GM23248 (cell line): ENCODE measurements around the gene YBX1. TPM values are rescaled to one million over a fixed set of nuclear protein-coding genes. Genes with fewer than 3 reads are reported as not detected.
"Not testable (repeated sequence)": the region's sequence is repeated elsewhere in the genome, so short reads cannot be mapped to it uniquely, and the experiment has no call there.

Experiments
- DNase-seq: peaks from one replicate; pipeline ENCODE4 v3.0.0-alpha.2; 2015
- H2AFZ ChIP-seq: fragments of 200-600 bp; sonication (generic); 2 replicates; pipeline ENCODE4 v1.6.1; 2016; ENCODE audit warnings: antibody characterized with exemption
- H3F3A ChIP-seq: fragments of 200-600 bp; sonication (generic); 2 replicates; pipeline ENCODE4 v1.6.1; 2016; ENCODE audit warnings: mild to moderate bottlenecking, antibody characterized with exemption, mixed run types; ENCODE audit not compliant: insufficient read depth
- H3K27ac ChIP-seq: fragments of 200-600 bp; sonication (generic); 2 replicates; pipeline ENCODE4 v1.5.1; 2016; ENCODE audit warnings: mild to moderate bottlenecking
- H3K27me3 ChIP-seq: fragments of 200-600 bp; sonication (generic); replicated peaks from 2 replicates; pipeline ENCODE4 v1.6.1; 2016; ENCODE audit warnings: mild to moderate bottlenecking; ENCODE audit not compliant: insufficient read depth
- H3K36me3 ChIP-seq: fragments of 200-600 bp; sonication (generic); 2 replicates; pipeline ENCODE4 v1.6.1; 2016; ENCODE audit warnings: low read depth, mild to moderate bottlenecking
- H3K4me1 ChIP-seq: fragments of 200-600 bp; sonication (generic); 2 replicates; pipeline ENCODE4 v1.6.1; 2016; ENCODE audit warnings: mild to moderate bottlenecking; ENCODE audit not compliant: insufficient read depth
- H3K4me2 ChIP-seq: fragments of 200-600 bp; sonication (generic); one replicate; pipeline ENCODE4 v1.6.1; 2016; ENCODE audit warnings: mild to moderate bottlenecking; ENCODE audit not compliant: unreplicated experiment
- H3K4me3 ChIP-seq: fragments of 200-600 bp; sonication (generic); 2 replicates; pipeline ENCODE4 v1.5.1; 2016; ENCODE audit warnings: mild to moderate bottlenecking
- H3K79me2 ChIP-seq: fragments of 200-600 bp; sonication (generic); 2 replicates; pipeline ENCODE4 v1.6.1; 2016; ENCODE audit warnings: mild to moderate bottlenecking; ENCODE audit not compliant: insufficient read depth
- H3K9ac ChIP-seq: fragments of 200-600 bp; sonication (generic); 2 replicates; pipeline ENCODE4 v1.6.1; 2016; ENCODE audit warnings: mild to moderate bottlenecking
- H3K9me2 ChIP-seq: fragments of 200-600 bp; sonication (generic); 2 replicates; pipeline ENCODE4 v1.6.1; 2016; ENCODE audit warnings: mixed run types, mild to moderate bottlenecking, moderate library complexity; ENCODE audit not compliant: insufficient read depth
- H3K9me3 ChIP-seq: fragments of 200-600 bp; sonication (generic); one replicate; pipeline ENCODE4 v1.6.1; 2017; ENCODE audit warnings: low read depth
- H4K20me1 ChIP-seq: fragments of 200-600 bp; sonication (generic); 2 replicates; pipeline ENCODE4 v1.6.0; 2016; ENCODE audit not compliant: insufficient read depth
- EZH2 ChIP-seq: fragments of 200-600 bp; sonication (generic); IDR thresholded peaks from 2 replicates; pipeline ENCODE4 v1.6.1; 2018; ENCODE audit warnings: antibody characterized with exemption, mild to moderate bottlenecking; ENCODE audit not compliant: insufficient read depth, poor library complexity, severe bottlenecking
- EZH2phosphoT487 ChIP-seq: fragments of 200-600 bp; sonication (generic); IDR thresholded peaks from 2 replicates; pipeline ENCODE4 v1.6.1; 2018; ENCODE audit warnings: antibody characterized with exemption, moderate library complexity, mild to moderate bottlenecking, low read depth; ENCODE audit not compliant: insufficient read depth
- WGBS, 2 experiments: methylation state at CpG; one replicate each; pipeline ENCODE4 v1.1.6; 2015 to 2017; ENCODE audit warnings: low lambda C conversion rate in 2 of 2, low coverage in 1 of 2; ENCODE audit errors: missing lambda C conversion rate in 2 of 2; 5-methylcytosine and 5-hydroxymethylcytosine counted together
- in situ Hi-C: fragments of 300-500 bp; cut with MboI; formaldehyde crosslinking; loops from 2 replicates; pipeline ENCODE4 v1.15.0; 2020
- polyA plus RNA-seq: library from polyadenylated mRNA; unstranded; fragments of >200 nt; fragmentation: Nextera tagmentation; extraction: Ambion mirVana; gene quantifications from 2 replicates; pipeline ENCODE4 v1.2.1, GENCODE V29; 2016
- total RNA-seq: library from RNA; depleted of rRNA; stranded (reverse); fragments of >200 nt; shearing (Covaris generic); gene quantifications from 2 replicates; pipeline ENCODE4 v1.2.3, GENCODE V29; 2014

Gene YBX1
- total and polyA plus RNA-seq, 2 experiments from 2014 or later, result 480 to 762 TPM

GRCh38 chr1:42698081-42698813 lies 16.0 kb downstream of the YBX1 start:
- no peak for DNase-seq
- 0 out of 2 replicates have a peak, but pooled peaks cover 6% of the 10 kb centered on the region for H3K4me1 ChIP-seq
- H3F3A ChIP-seq, result peaks cover 35% of the 10 kb centered on the region
- no peak overlapping the region for H3K9ac ChIP-seq
- no peak overlapping the region for H3K4me3 ChIP-seq
- no peaks in the 10 kb centered on the region for H3K27me3 ChIP-seq
- H3K4me2 ChIP-seq, result no peak overlapping the region
- H3K27ac ChIP-seq, result no peak overlapping the region
- 98% methylated on average over 4 of the region's 4 CpGs for WGBS, 2 experiments
- no peak for TF ChIP-seq EZH2
- no peak for TF ChIP-seq EZH2phosphoT487
- no peaks in the 10 kb centered on the region for H3K9me2 ChIP-seq
- peaks cover 12% of the 10 kb centered on the region for H4K20me1 ChIP-seq
- no peaks in the 10 kb centered on the region for H3K9me3 ChIP-seq
- H2AFZ ChIP-seq, result no peak overlapping the region
- in situ Hi-C loops, result no loop called here
- peaks cover 88% of the 10 kb centered on the region for H3K36me3 ChIP-seq
- H3K79me2 ChIP-seq, result peaks cover 99% of the 10 kb centered on the region

GRCh38 chr1:42700006-42700405 lies 17.8 kb downstream of the YBX1 start:
- H3K27ac ChIP-seq, result no peak overlapping the region
- no peaks in the 10 kb centered on the region for H3K4me1 ChIP-seq
- no peak overlapping the region for H2AFZ ChIP-seq
- H3K9me3 ChIP-seq, result no peaks in the 10 kb centered on the region
- peak; percentile 8 for DNase-seq
- no peak overlapping the region for H3K4me2 ChIP-seq
- peaks cover 42% of the 10 kb centered on the region for H3F3A ChIP-seq
- H3K79me2 ChIP-seq, result peaks cover 99% of the 10 kb centered on the region
- no peaks in the 10 kb centered on the region for H3K27me3 ChIP-seq
- H3K4me3 ChIP-seq, result no peak overlapping the region
- in situ Hi-C loops, result no loop called here
- no peak overlapping the region for H3K9ac ChIP-seq
- peaks cover 87% of the 10 kb centered on the region for H3K36me3 ChIP-seq
- no peaks in the 10 kb centered on the region for H3K9me2 ChIP-seq
- no peak for TF ChIP-seq EZH2
- TF ChIP-seq EZH2phosphoT487, result no peak
- H4K20me1 ChIP-seq, result peaks cover 4% of the 10 kb centered on the region; the same call in 1 of the 2 replicates

DNA sequence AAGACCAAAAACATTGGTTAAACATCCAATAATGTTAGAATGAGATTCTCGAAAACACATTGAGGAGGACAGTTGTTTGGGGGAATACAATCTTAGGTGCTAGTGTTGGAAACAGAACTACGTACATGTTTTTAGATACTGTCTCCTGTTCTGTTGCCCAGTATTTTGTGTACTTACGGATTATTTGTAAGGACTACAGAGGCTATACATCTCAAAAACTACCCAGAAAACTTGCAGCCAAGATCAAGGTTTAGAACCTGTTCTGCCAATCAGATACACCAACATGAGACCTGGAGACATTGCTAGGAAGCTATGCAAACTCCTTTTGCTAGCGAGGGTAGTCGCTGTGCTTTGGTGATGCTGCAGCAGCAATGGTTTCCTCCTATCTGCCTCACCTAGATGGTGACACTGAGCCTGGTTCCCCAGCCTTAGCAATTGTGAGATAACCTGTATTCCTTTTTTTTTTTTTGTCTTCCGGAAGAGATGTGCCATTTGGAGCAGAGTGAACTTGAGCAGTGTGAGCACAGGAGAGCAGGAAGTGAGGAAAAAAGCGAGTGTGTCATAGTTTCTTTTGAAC lies 21.8 kb downstream of the YBX1 start:
- no peak overlapping the region for H3K4me3 ChIP-seq
- H3K9me3 ChIP-seq, result no peaks in the 10 kb centered on the region
- in situ Hi-C loops, result no loop called here
- H4K20me1 ChIP-seq, result no peaks in the 10 kb centered on the region
- TF ChIP-seq EZH2 (no peak), EZH2phosphoT487 (no peak)
- no peaks in the 10 kb centered on the region for H3K27me3 ChIP-seq
- H3F3A ChIP-seq, result peaks cover 34% of the 10 kb centered on the region; the same call in 1 of the 2 replicates
- H3K9me2 ChIP-seq, result no peaks in the 10 kb centered on the region
- H3K79me2 ChIP-seq, result peaks cover 95% of the 10 kb centered on the region
- no peak overlapping the region for H3K27ac ChIP-seq
- H3K4me2 ChIP-seq, result no peak overlapping the region
- H3K36me3 ChIP-seq, result peaks cover 58% of the 10 kb centered on the region
- 97 to 98% methylated on average over 7 of the region's 7 CpGs for WGBS, 2 experiments
- H3K4me1 ChIP-seq, result no peaks in the 10 kb centered on the region
- DNase-seq, result no peak
- no peak overlapping the region for H3K9ac ChIP-seq
- no peak overlapping the region for H2AFZ ChIP-seq

GRCh38 chr1:42712808-42713207 lies 30.6 kb downstream of the YBX1 start:
- H3K4me1 ChIP-seq, H3K27me3 ChIP-seq, in situ Hi-C loops, H3K4me3 ChIP-seq, H3K9me2 ChIP-seq, H3K4me2 ChIP-seq, H3K27ac ChIP-seq, DNase-seq, H3K9me3 ChIP-seq, H4K20me1 ChIP-seq, H3F3A ChIP-seq, H2AFZ ChIP-seq, H3K9ac ChIP-seq: not testable (repeated sequence)
- peaks cover 73% of the 10 kb centered on the region for H3K79me2 ChIP-seq
- WGBS, 2 experiments, result 98 to 100% methylated on average over 3 of the region's 3 CpGs
- peaks cover 16% of the 10 kb centered on the region; the same call in 1 of the 2 replicates for H3K36me3 ChIP-seq
